H1 (cell line): ENCODE data around the gene MFSD2A. TPM values are rescaled to one million over a fixed set of nuclear protein-coding genes. Genes with fewer than 3 reads are reported as not detected.

Source experiments
- polyA plus RNA-seq, 7 experiments: library from polyadenylated mRNA; depleted of rRNA in 3 of 7; stranded (reverse) in 5 of 7; unstranded in 2 of 7; fragments of >200 nt in 5 of 7; fragments of 200-250 nt in 2 of 7; gene quantifications; 1 replicate in 5 of 7; 2 replicates in 1 of 7; 4 replicates in 1 of 7; pipeline versions ENCODE4 v1.2.1 to v1.2.3, GENCODE V29; 2011 to 2013; ENCODE audit warnings: missing spikeins in 2 of 7, mixed read lengths in 2 of 7
- small RNA-seq: library from polyadenylated mRNA; stranded (forward); fragments of <200 nt; extraction: miRNeasy Mini kit (QIAGEN cat#:217004); gene quantifications from one replicate; pipeline ENCODE3, GENCODE V24; 2013; ENCODE audit not compliant: insufficient read depth
- total RNA-seq: library from RNA; stranded (reverse); fragmentation: NEBNext Ultra II Directional; extraction: Animal tissue kit (Norgen Biotek cat#: 25700); gene quantifications from 2 replicates; pipeline ENCODE4 v1.2.1, GENCODE V29; 2021

Gene MFSD2A
- total and polyA plus RNA-seq, 2 of the 8 experiments (the other 6 are each of a cell fraction or from before 2014, with no cell fraction given) = 18.3 to 25.9 TPM

Small RNAs within 50 kb of the gene (small RNA-seq; reads per million reads assigned to genes)
- not detected for gene RF00019

Other genes starting within 250 kb of the MFSD2A start
- gene PPIE, start 216.3 kb upstream of the MFSD2A start, total RNA-seq = 38.9 and 40.2 TPM in 2 replicates
- gene PPIE, start 216.3 kb upstream of the MFSD2A start, polyA plus RNA-seq (2011; rRNA removed) = 49.4 and 56.1 TPM in 2 replicates
- 2.9 TPM in 2 replicates for gene OXCT2, start 183.8 kb upstream of the MFSD2A start, total RNA-seq
- 2.6 and 3.4 TPM in 2 replicates for gene OXCT2, start 183.8 kb upstream of the MFSD2A start, polyA plus RNA-seq (2011; rRNA removed)
- 0.37 and 0.54 TPM in 2 replicates for gene BMP8B, start 166.3 kb upstream of the MFSD2A start, total RNA-seq
- gene BMP8B, start 166.3 kb upstream of the MFSD2A start, polyA plus RNA-seq (2011; rRNA removed) = 0.50 and 0.52 TPM in 2 replicates
- 30.3 and 32.3 TPM in 2 replicates for gene TRIT1, start 71.6 kb upstream of the MFSD2A start, total RNA-seq
- gene TRIT1, start 71.6 kb upstream of the MFSD2A start, polyA plus RNA-seq (2011; rRNA removed) = 9.1 and 11.1 TPM in 2 replicates
- 28.8 and 29.9 TPM in 2 replicates for gene MYCL, start 53.2 kb upstream of the MFSD2A start, total RNA-seq
- gene MYCL, start 53.2 kb upstream of the MFSD2A start, polyA plus RNA-seq (2011; rRNA removed) = 20.3 and 30.3 TPM in 2 replicates
- gene CAP1, start 85.6 kb downstream of the MFSD2A start, total RNA-seq = 274 and 295 TPM in 2 replicates
- 94.5 and 140 TPM in 2 replicates for gene CAP1, start 85.6 kb downstream of the MFSD2A start, polyA plus RNA-seq (2011; rRNA removed)
- gene PPT1, start 142.1 kb downstream of the MFSD2A start, total RNA-seq = 141 and 150 TPM in 2 replicates
- 38.8 and 77.1 TPM in 2 replicates for gene PPT1, start 142.1 kb downstream of the MFSD2A start, polyA plus RNA-seq (2011; rRNA removed)
- 16.9 and 18.0 TPM in 2 replicates for gene RLF, start 206.2 kb downstream of the MFSD2A start, total RNA-seq
- gene RLF, start 206.2 kb downstream of the MFSD2A start, polyA plus RNA-seq (2011; rRNA removed) = 2.4 and 4.2 TPM in 2 replicates